DND-41 (cell line): ENCODE measurements around the gene FAM171A1.

ENCODE experiments used
- CTCF ChIP-seq: IDR thresholded peaks from 2 replicates; pipeline ENCODE4 v1.5.1; 2012; ENCODE audit warnings: borderline replicate concordance, low read length, moderate library complexity, mild to moderate bottlenecking; ENCODE audit not compliant: poor library complexity, severe bottlenecking; ENCODE audit errors: extremely low read depth
- EZH2 ChIP-seq: IDR thresholded peaks from 3 replicates; pipeline ENCODE4 v1.6.1; 2012; ENCODE audit warnings: borderline replicate concordance, low read depth, mild to moderate bottlenecking, moderate library complexity, low read length, inconsistent platforms; ENCODE audit not compliant: severe bottlenecking

GRCh38 chr10:15176269-15176668 lies 194.8 kb downstream of the FAM171A1 start:
- TF ChIP-seq CTCF (no peak), EZH2 (no peak)
